Measurements from ENCODE around the gene LAPTM4A. TPM values are rescaled to one million over a fixed set of nuclear protein-coding genes. Genes with fewer than 3 reads are reported as not detected.

LAPTM4A gene
- total and polyA plus RNA-seq, 2 of the 4 experiments (the other 2 are of a cell fraction) = 97.7 to 401 TPM

GRCh38 chr2:20050104-20050645, 1.3 kb downstream of the LAPTM4A start:
- H3K9ac ChIP-seq (ENCODE audit: low read depth, low read length) = peak overlapping the region; percentile 94
- peak overlapping the region; percentile 87 for H2BK5ac ChIP-seq (ENCODE audit: low read depth, low read length, poor library complexity, severe bottlenecking)
- H3K4ac ChIP-seq (ENCODE audit: low read depth, low read length) = peak overlapping the region; percentile 96
- peak overlapping the region; percentile 39 for H3K14ac ChIP-seq (replicated peaks; ENCODE audit: low read depth, low read length)
- intact Hi-C loops (cut with micrococcal nuclease) (loop anchor here (1.0 kb wide), 1 partner anchor 12 kb away; no protein-coding TSS in a partner anchor), dilution Hi-C loops (cut with HindIII; ENCODE audit: low sequenced_read_pairs, unreplicated experiment) (no loop called here), in situ Hi-C loops (cut with MboI; ENCODE audit: low sequenced_read_pairs) (no loop called here)
- 0 out of 3 replicates have a peak overlapping the region, but pooled peaks have one; percentile 11 for H2BK15ac ChIP-seq (ENCODE audit: low read depth, low read length)
- TF ChIP-seq CEBPB (IDR thresholded peaks at IDR 0.05; ENCODE audit: low read depth, low read length) (no peak), CTCF (conservative IDR thresholded peaks at IDR 0.05; ENCODE audit: low read depth, low read length) (no peak), NFE2L2 (IDR thresholded peaks at IDR 0.05; ENCODE audit: low read depth, low read length) (no peak), ELK1 (IDR thresholded peaks at IDR 0.05; ENCODE audit: borderline replicate concordance, low read depth, low read length) (no peak), SMC3 (IDR thresholded peaks at IDR 0.05; ENCODE audit: low read depth, low read length) (no peak), POLR2A (IDR thresholded peaks at IDR 0.05; ENCODE audit: low read depth, low read length) (no peak), FOS (IDR thresholded peaks at IDR 0.05; ENCODE audit: low read depth, low read length) (no peak), MAFK (IDR thresholded peaks at IDR 0.05; ENCODE audit: low read depth, low read length) (no peak; the same call in 1 of the 2 replicates), RAD21 (IDR thresholded peaks at IDR 0.05; ENCODE audit: low read length) (no peak), RCOR1 (IDR thresholded peaks at IDR 0.05; ENCODE audit: insufficient replicate concordance, low read length) (no peak), MAZ (IDR thresholded peaks at IDR 0.05; ENCODE audit: borderline replicate concordance, low read depth, low read length) (no peak), USF2 (IDR thresholded peaks at IDR 0.05; ENCODE audit: low read depth, low read length) (no peak), CHD1 (IDR thresholded peaks at IDR 0.05; ENCODE audit: low read depth, low read length) (no peak), BHLHE40 (IDR thresholded peaks at IDR 0.05; ENCODE audit: low read depth, low read length) (no peak), MXI1 (IDR thresholded peaks at IDR 0.05; ENCODE audit: borderline replicate concordance, low read depth, low read length) (no peak)
- peak overlapping the region; percentile 43 to 63; a peak in 3 of 4 replicates for H4K8ac ChIP-seq (ENCODE audit: low read depth in 2 of 2, low read length in 2 of 2)
- H2AK9ac ChIP-seq (replicated peaks; ENCODE audit: low read depth, low read length, poor library complexity) = peak overlapping the region; percentile 92
- no peaks in the 10 kb centered on the region for H3K9me3 ChIP-seq (ENCODE audit: control insufficient read depth, insufficient read depth, low read length)
- ATAC-seq (ENCODE audit: low read depth) (no peak), DNase-seq (peak; percentile 88)
- no peak overlapping the region for H2BK20ac ChIP-seq (ENCODE audit: low read depth, low read length)
- no peaks in the 10 kb centered on the region for H3K27me3 ChIP-seq (ENCODE audit: control insufficient read depth, insufficient read depth, low read length)
- peak overlapping the region; percentile 68 for H4K5ac ChIP-seq (ENCODE audit: low read depth, low read length)
- H3K18ac ChIP-seq (ENCODE audit: low read depth, low read length) = peak overlapping the region; percentile 66
- H4K20me1 ChIP-seq (ENCODE audit: insufficient read depth, low read length) = peaks cover 52% of the 10 kb centered on the region
- H3K4me3 ChIP-seq (ENCODE audit: insufficient read depth, low read depth, low read length) = peak overlapping the region; percentile 77
- no peak overlapping the region for H2AFZ ChIP-seq (replicated peaks; ENCODE audit: low read length, poor library complexity)
- 0% methylated on average over 2 of the region's 10 CpGs; no CpG with 5 or more reads in 1 of the 2 experiments for WGBS, 2 experiments (ENCODE audit: extremely low coverage in 2 of 2, insufficient read length in 1 of 2)
- H3K9me1 ChIP-seq (ENCODE audit: insufficient read depth, low read length) = peaks cover 2% of the 10 kb centered on the region
- POLR2A ChIA-PET (ENCODE audit: unreplicated experiment) = interaction anchor here (0.5 to 1.5 kb wide), 2 partner anchors 13 to 41 kb away, joined by 3 to 6 read pairs; no protein-coding TSS in a partner anchor
- peaks cover 5% of the 10 kb centered on the region; the same call in 1 of the 2 replicates for H3K36me3 ChIP-seq (ENCODE audit: control insufficient read depth, insufficient read depth, low read length)
- no peak overlapping the region; the same call in 1 of the 2 replicates for H2BK120ac ChIP-seq (ENCODE audit: low read depth, low read length)
- peak overlapping the region; percentile 93 for H3K4me2 ChIP-seq (ENCODE audit: low read depth, low read length)
- H3K27ac ChIP-seq (ENCODE audit: insufficient read depth, low read length) = peak overlapping the region; percentile 97
- peak overlapping the region; percentile 90 for H3K56ac ChIP-seq (ENCODE audit: extremely low read depth, insufficient read depth, low read length)
- CTCF ChIA-PET = interaction anchor here (0.7 to 1.8 kb wide), 2 partner anchors 17 to 44 kb away, joined by 3 to 5 read pairs; no protein-coding TSS in a partner anchor
- peaks cover 0 to 39% of the 10 kb centered on the region in 2 experiments; a peak in 2 of 4 replicates for H3K79me1 ChIP-seq (ENCODE audit: low read depth in 1 of 2, low read length in 2 of 2)
- peaks cover 2% of the 10 kb centered on the region; the same call in 1 of the 2 replicates for H3K4me1 ChIP-seq (ENCODE audit: control insufficient read depth, insufficient read depth, low read length)
- BruUV-seq (replicated peaks) = no TSS peak
- H4K91ac ChIP-seq (ENCODE audit: insufficient read depth, low read depth, low read length) = peak overlapping the region; percentile 72; the same call in 1 of the 2 replicates
- peak overlapping the region; percentile 59 for H3K23ac ChIP-seq (ENCODE audit: low read depth, low read length)
- peak overlapping the region; percentile 87 for H2AK5ac ChIP-seq (ENCODE audit: low read depth, low read length)
